Tibial artery (tissue), 4 donors: Measurements from ENCODE around the gene PLA2G2F.

Experiments
- DNase-seq, 2 donors: peaks; one replicate each; pipeline ENCODE4 v3.0.0-alpha.2; 2019
- H3K27ac ChIP-seq, 2 donors: fragments of 200-600 bp; sonication (generic) in 1 of 2; 1 replicate in 1 of 2; 2 replicates in 1 of 2; pipeline ENCODE4 v1.5.1; 2018 to 2019; ENCODE audit warnings: mild to moderate bottlenecking in 1 of 2
- H3K27me3 ChIP-seq, 2 donors: fragments of 200-600 bp; sonication (generic) in 1 of 2; one replicate each; pipeline versions ENCODE4 v1.5.1 to v1.6.0; 2016 to 2019
- H3K36me3 ChIP-seq, 3 donors: fragments of 200-600 bp; sonication (generic) in 2 of 3; one replicate each; pipeline ENCODE4 v1.5.1; 2016 to 2019; ENCODE audit warnings: mild to moderate bottlenecking in 2 of 3
- H3K4me1 ChIP-seq, 4 donors: fragments of 200-600 bp; sonication (generic) in 2 of 4; 1 replicate in 3 of 4; 2 replicates in 1 of 4; pipeline ENCODE4 v1.5.1; 2016 to 2019
- H3K4me3 ChIP-seq, 2 donors: fragments of 200-600 bp; sonication (generic) in 1 of 2; 1 replicate in 1 of 2; 2 replicates in 1 of 2; pipeline ENCODE4 v1.5.1; 2018 to 2019; ENCODE audit warnings: mild to moderate bottlenecking in 2 of 2
- H3K9me3 ChIP-seq, 3 donors: fragments of 200-600 bp; sonication (generic) in 1 of 3; one replicate each; pipeline ENCODE4 v1.5.1; 2016 to 2019
- CTCF ChIP-seq, 2 experiments: fragments of 200-600 bp in 1 of 2; fragments of 450-650 bp in 1 of 2; IDR thresholded peaks; one replicate each; pipeline ENCODE4 v1.5.1; 2017 to 2019; ENCODE audit warnings: antibody characterized with exemption in 2 of 2, mild to moderate bottlenecking in 1 of 2, moderate library complexity in 1 of 2
- intact Hi-C: fragments of 100-400 bp; cut with DNase I; formaldehyde crosslinking; loops from one replicate; pipeline ENCODE4 v1.15.0; 2023; ENCODE audit warnings: low total_unique reads

Gene PLA2G2F

GRCh38 chr1:20138961-20139550 lies at the start of gene PLA2G2F:
Gene PLA2G2F, plus strand, starts transcription at chr1:20139323. Its CDS starts 105 bp downstream, at chr1:20139428.
- intact Hi-C loops = no loop called here
- H3K27me3 ChIP-seq = peaks cover 0 to 26% of the 10 kb centered on the region in 2 donors
- no peaks in the 10 kb centered on the region for H3K9me3 ChIP-seq
- H3K36me3 ChIP-seq = no peaks in the 10 kb centered on the region
- no peaks in the 10 kb centered on the region for H3K4me1 ChIP-seq
- H3K4me3 ChIP-seq = no peak within 1 kb of the TSS
- H3K27ac ChIP-seq = no peak within 1 kb of the TSS
- no peak for TF ChIP-seq CTCF (IDR thresholded peaks at IDR 0.05)
- DNase-seq = peak in 1 of 2 donors; percentile 38

GRCh38 chr1:20089328-20090077 lies 49.6 kb upstream of the PLA2G2F start:
- Histone ChIP-seq H3K27me3 (no peaks in the 10 kb centered on the region), H3K4me1 (no peaks in the 10 kb centered on the region), H3K9me3 (no peaks in the 10 kb centered on the region), H3K27ac (no peak overlapping the region), H3K36me3 (peaks cover 0 to 5% (median 0%) of the 10 kb centered on the region in 3 donors), H3K4me3 (no peak overlapping the region)
- no peak for DNase-seq
- TF ChIP-seq CTCF (IDR thresholded peaks at IDR 0.05) = no peak
- intact Hi-C loops = no loop called here

GRCh38 chr1:20090119-20090518 lies 49.0 kb upstream of the PLA2G2F start:
- Histone ChIP-seq H3K4me1 (no peaks in the 10 kb centered on the region), H3K27ac (no peak overlapping the region), H3K27me3 (no peaks in the 10 kb centered on the region), H3K9me3 (no peaks in the 10 kb centered on the region), H3K4me3 (no peak overlapping the region), H3K36me3 (peaks cover 0 to 5% (median 0%) of the 10 kb centered on the region in 3 donors)
- no peak for TF ChIP-seq CTCF (IDR thresholded peaks at IDR 0.05)
- intact Hi-C loops = no loop called here
- DNase-seq = no peak

- no peak overlapping the region for H3K27ac ChIP-seq
- H3K27me3 ChIP-seq = no peaks in the 10 kb centered on the region
- H3K4me3 ChIP-seq = no peak overlapping the region
- no peaks in the 10 kb centered on the region for H3K4me1 ChIP-seq
- no peak for DNase-seq
- no peaks in the 10 kb centered on the region for H3K9me3 ChIP-seq
- H3K36me3 ChIP-seq = no peaks in the 10 kb centered on the region
- TF ChIP-seq CTCF (IDR thresholded peaks at IDR 0.05) = no peak
- intact Hi-C loops = no loop called here
Observed at GRCh38 chr1:20090641-20091040, 48.5 kb upstream of the PLA2G2F start.

GRCh38 chr1:20093303-20093702 lies 45.8 kb upstream of the PLA2G2F start:
- Histone ChIP-seq H3K4me1 (no peaks in the 10 kb centered on the region), H3K27me3 (no peaks in the 10 kb centered on the region), H3K27ac (no peak overlapping the region), H3K9me3 (no peaks in the 10 kb centered on the region), H3K36me3 (no peaks in the 10 kb centered on the region), H3K4me3 (no peak overlapping the region)
- no peak for TF ChIP-seq CTCF (IDR thresholded peaks at IDR 0.05)
- intact Hi-C loops = no loop called here
- no peak for DNase-seq
